H9 (cell line): ENCODE data around the gene ANO2. TPM values are rescaled to one million over a fixed set of nuclear protein-coding genes. Genes with fewer than 3 reads are reported as not detected.

Source experiments
- DNase-seq: peaks from one replicate; pipeline ENCODE4 v3.0.0-alpha.2; 2017
- H2AFZ ChIP-seq: one replicate; pipeline ENCODE4 v1.6.1; 2013; ENCODE audit warnings: mild to moderate bottlenecking, low read length, control low read depth, moderate library complexity
- H2AK5ac ChIP-seq: 2 replicates; pipeline ENCODE4 v1.6.1; 2013; ENCODE audit warnings: low read length, control low read depth, mixed read lengths; ENCODE audit not compliant: insufficient read length
- H2BK120ac ChIP-seq: one replicate; pipeline ENCODE4 v1.6.1; 2013; ENCODE audit warnings: low read depth, mild to moderate bottlenecking, low read length, control low read depth, inconsistent platforms; ENCODE audit not compliant: poor library complexity, severe bottlenecking
- H2BK12ac ChIP-seq: 2 replicates; pipeline ENCODE4 v1.6.1; 2013; ENCODE audit warnings: low read length, control low read depth, mixed read lengths, low read depth; ENCODE audit not compliant: insufficient read length
- H2BK15ac ChIP-seq: 2 replicates; pipeline ENCODE4 v1.6.1; 2013; ENCODE audit warnings: low read depth, low read length, control low read depth
- H2BK20ac ChIP-seq: one replicate; pipeline ENCODE4 v1.6.1; 2013; ENCODE audit warnings: low read depth, mild to moderate bottlenecking, low read length, control low read depth, inconsistent platforms; ENCODE audit not compliant: poor library complexity, severe bottlenecking
- H2BK5ac ChIP-seq: 2 replicates; pipeline ENCODE4 v1.6.1; 2013; ENCODE audit warnings: low read length, control low read depth, mixed read lengths; ENCODE audit not compliant: insufficient read length
- H3K14ac ChIP-seq: 2 replicates; pipeline ENCODE4 v1.6.1; 2013; ENCODE audit warnings: low read length, control low read depth; ENCODE audit not compliant: insufficient read depth
- H3K18ac ChIP-seq: 2 replicates; pipeline ENCODE4 v1.6.1; 2013; ENCODE audit warnings: low read depth, mild to moderate bottlenecking, mixed read lengths, low read length, control low read depth; ENCODE audit not compliant: insufficient read length
- H3K23ac ChIP-seq: 2 replicates; pipeline ENCODE4 v1.6.1; 2013; ENCODE audit warnings: low read length, control low read depth, mixed read lengths, low read depth; ENCODE audit not compliant: insufficient read length
- H3K23me2 ChIP-seq: 2 replicates; pipeline ENCODE4 v1.6.1; 2013; ENCODE audit warnings: low read depth, mild to moderate bottlenecking, mixed read lengths, low read length, control low read depth; ENCODE audit not compliant: insufficient read length, poor library complexity, severe bottlenecking
- H3K27ac ChIP-seq: 2 replicates; pipeline ENCODE4 v1.5.1; 2013; ENCODE audit warnings: low read length, control low read depth, mixed read lengths, low read depth; ENCODE audit not compliant: insufficient read length
- H3K27me3 ChIP-seq: 2 replicates; pipeline ENCODE4 v1.6.1; 2013; ENCODE audit warnings: low read length, control low read depth, inconsistent platforms; ENCODE audit not compliant: insufficient read depth
- H3K4ac ChIP-seq: 2 replicates; pipeline ENCODE4 v1.6.1; 2013; ENCODE audit warnings: low read depth, mild to moderate bottlenecking, control low read depth, inconsistent platforms, low read length, moderate library complexity
- H3K4me1 ChIP-seq: 2 replicates; pipeline ENCODE4 v1.6.1; 2013; ENCODE audit warnings: low read length, control low read depth, inconsistent platforms; ENCODE audit not compliant: insufficient read depth
- H3K4me2 ChIP-seq: 2 replicates; pipeline ENCODE4 v1.6.1; 2013; ENCODE audit warnings: low read length, control low read depth, mixed read lengths; ENCODE audit not compliant: insufficient read length, insufficient read depth
- H3K56ac ChIP-seq: 2 replicates; pipeline ENCODE4 v1.6.1; 2013; ENCODE audit warnings: low read depth, mild to moderate bottlenecking, mixed read lengths, low read length, control low read depth; ENCODE audit not compliant: insufficient read length
- H3K79me1 ChIP-seq: 2 replicates; pipeline ENCODE4 v1.6.1; 2013; ENCODE audit warnings: low read depth, mild to moderate bottlenecking, moderate library complexity, low read length, control low read depth, inconsistent platforms; ENCODE audit not compliant: insufficient read depth, poor library complexity, severe bottlenecking
- H3K79me2 ChIP-seq: 2 replicates; pipeline ENCODE4 v1.6.1; 2013; ENCODE audit warnings: low read length, control low read depth, inconsistent platforms; ENCODE audit not compliant: insufficient read depth
- H3K9ac ChIP-seq: 2 replicates; pipeline ENCODE4 v1.6.1; 2013; ENCODE audit warnings: low read length, control low read depth, mixed read lengths; ENCODE audit not compliant: insufficient read length; ENCODE audit errors: extremely low read depth
- H3K9me3 ChIP-seq: one replicate; pipeline ENCODE4 v1.6.1; 2013; ENCODE audit warnings: low read depth, low read length, inconsistent platforms; ENCODE audit not compliant: control insufficient read depth
- H3T11ph ChIP-seq: one replicate; pipeline ENCODE4 v1.6.1; 2013; ENCODE audit warnings: mild to moderate bottlenecking, low read length, control low read depth, inconsistent platforms
- H4K20me1 ChIP-seq: one replicate; pipeline ENCODE4 v1.6.1; 2013; ENCODE audit not compliant: control insufficient read depth, insufficient read length, insufficient read depth
- H4K5ac ChIP-seq: 2 replicates; pipeline ENCODE4 v1.6.1; 2013; ENCODE audit warnings: low read depth, mild to moderate bottlenecking, mixed read lengths, low read length, control low read depth; ENCODE audit not compliant: insufficient read length
- H4K8ac ChIP-seq: replicated peaks from 2 replicates; pipeline ENCODE4 v1.6.1; 2013; ENCODE audit warnings: low read length, control low read depth, mixed read lengths, low read depth; ENCODE audit not compliant: insufficient read length
- H4K91ac ChIP-seq: 2 replicates; pipeline ENCODE4 v1.6.1; 2013; ENCODE audit warnings: low read depth, mild to moderate bottlenecking, moderate library complexity, mixed read lengths, low read length, control low read depth; ENCODE audit not compliant: insufficient read length
- H3K27ac Mint-ChIP-seq, 3 experiments: 2 replicates in 2 of 3; 3 replicates in 1 of 3; pipeline ENCODE4 v1.8.0; 2020 to 2021; ENCODE audit warnings: mixed read lengths in 3 of 3, mild to moderate bottlenecking in 1 of 3, moderate library complexity in 1 of 3
- H3K27me3 Mint-ChIP-seq: 2 replicates; pipeline ENCODE4 v1.8.0; 2021; ENCODE audit warnings: low read depth, mild to moderate bottlenecking, moderate library complexity, mixed read lengths
- H3K36me3 Mint-ChIP-seq, 3 experiments: 2 replicates in 2 of 3; 3 replicates in 1 of 3; pipeline ENCODE4 v1.8.0; 2020 to 2021; ENCODE audit warnings: low read depth in 3 of 3, mixed read lengths in 3 of 3; ENCODE audit not compliant: insufficient read depth in 1 of 3
- H3K4me1 Mint-ChIP-seq, 2 experiments: 2 replicates each; pipeline ENCODE4 v1.8.0; 2020; ENCODE audit warnings: mixed read lengths in 2 of 2
- H3K4me3 Mint-ChIP-seq, 2 experiments: 2 replicates in 1 of 2; 3 replicates in 1 of 2; pipeline ENCODE4 v1.8.0; 2020 to 2021; ENCODE audit warnings: mild to moderate bottlenecking in 2 of 2, mixed read lengths in 2 of 2, moderate library complexity in 1 of 2
- H3K9me3 Mint-ChIP-seq, 2 experiments: 2 replicates in 1 of 2; 3 replicates in 1 of 2; pipeline ENCODE4 v1.8.0; 2020; ENCODE audit warnings: mild to moderate bottlenecking in 2 of 2, mixed read lengths in 2 of 2, moderate library complexity in 1 of 2
- CTCF ChIP-seq: fragments of 200-600 bp; sonication (generic); conservative IDR thresholded peaks from 3 replicates; pipeline ENCODE4 v1.8.0; 2021; ENCODE audit warnings: antibody characterized with exemption, mild to moderate bottlenecking
- WGBS: extraction: QIAGEN DNeasy Blood & Tissue Kit; methylation state at CpG from one replicate; pipeline ENCODE4 v1.1.7; 2013; ENCODE audit warnings: missing lambda C conversion rate, low lambda C conversion rate, mixed read lengths; ENCODE audit not compliant: insufficient read length; ENCODE audit errors: extremely low coverage; 5-methylcytosine and 5-hydroxymethylcytosine counted together
- total RNA-seq: library from RNA; stranded (reverse); gene quantifications from 2 replicates; pipeline ENCODE4 v1.2.1, GENCODE V29; 2021

ANO2 gene
- total RNA-seq, 1 experiment from 2014 or later, result 3.8 TPM

- no CpG with 5 or more reads among the region's 4 CpGs for WGBS
- no peak for TF ChIP-seq CTCF
- Histone ChIP-seq H4K5ac (no peak overlapping the region), H3K79me1 (no peaks in the 10 kb centered on the region), H3K14ac (no peak overlapping the region), H3K27ac (no peak overlapping the region), H3K56ac (no peak overlapping the region), H2AK5ac (no peak overlapping the region), H3K23ac (no peak overlapping the region), H4K91ac (no peak overlapping the region), H3K4me1 (no peaks in the 10 kb centered on the region), H3K4me2 (no peak overlapping the region), H3K23me2 (no peaks in the 10 kb centered on the region), H3K9ac (no peak overlapping the region), H4K20me1 (no peaks in the 10 kb centered on the region), H2BK15ac (no peak overlapping the region), H3K9me3 (no peaks in the 10 kb centered on the region), H2BK20ac (no peak overlapping the region), H2BK12ac (no peak overlapping the region), H3K18ac (no peak overlapping the region), H3K27me3 (no peaks in the 10 kb centered on the region), H2AFZ (no peak overlapping the region), H2BK5ac (no peak overlapping the region), H2BK120ac (no peak overlapping the region), H3K4ac (no peak overlapping the region), H3K79me2 (no peaks in the 10 kb centered on the region), H4K8ac (no peak overlapping the region), H3T11ph (no peak overlapping the region)
- H3K27me3 Mint-ChIP-seq, result peaks cover 2% of the 10 kb centered on the region
- H3K4me3 Mint-ChIP-seq, result no peak overlapping the region
- H3K4me1 Mint-ChIP-seq, result peaks cover 21 to 28% of the 10 kb centered on the region in 2 experiments
- 0 out of 5 replicates have a peak, but pooled peaks cover 0 to 5% of the 10 kb centered on the region in 2 experiments for H3K9me3 Mint-ChIP-seq
- H3K36me3 Mint-ChIP-seq, result peaks cover 0 to 10% (median 7%) of the 10 kb centered on the region in 3 experiments; a peak in 4 of 7 replicates
- H3K27ac Mint-ChIP-seq, result no peak overlapping the region; a peak in 1 of 7 replicates
- DNase-seq, result no peak
Measured at GRCh38 chr12:5557906-5558305, 387.2 kb downstream of the ANO2 start.
